Hindlimb muscle (tissue), 1 donor: Measurements from ENCODE around the gene POLR2C. TPM values are rescaled to one million over a fixed set of nuclear protein-coding genes. Genes with fewer than 3 reads are reported as not detected.

Source experiments
- polyA plus RNA-seq: library from polyadenylated mRNA; unstranded; fragments of 120-200 nt; gene quantifications from one replicate; pipeline ENCODE4 v1.2.1, GENCODE V29; 2013; ENCODE audit not compliant: insufficient read length

POLR2C gene
- polyA plus RNA-seq, 1 donor, result 45.9 TPM

Other genes with a start within 250 kb of the POLR2C start
- 36.0 TPM for gene ARL2BP, start 217.4 kb upstream of the POLR2C start, polyA plus RNA-seq
- 0.89 TPM for gene PLLP, start 178.0 kb upstream of the POLR2C start, polyA plus RNA-seq
- 0.15 TPM for gene CCL22, start 103.9 kb upstream of the POLR2C start, polyA plus RNA-seq
- 4.9 TPM for gene CX3CL1, start 90.2 kb upstream of the POLR2C start, polyA plus RNA-seq
- gene CCL17, start 57.9 kb upstream of the POLR2C start, polyA plus RNA-seq, result not detected
- 55.8 TPM for gene CIAPIN1, start 15.3 kb upstream of the POLR2C start, polyA plus RNA-seq
- 70.1 TPM for gene COQ9, start 15.2 kb upstream of the POLR2C start, polyA plus RNA-seq
- gene DOK4, start 23.8 kb downstream of the POLR2C start, polyA plus RNA-seq, result 10.2 TPM
- 12.8 TPM for gene CCDC102A, start 73.9 kb downstream of the POLR2C start, polyA plus RNA-seq
- 1.2 TPM for gene ADGRG5, start 80.0 kb downstream of the POLR2C start, polyA plus RNA-seq
- 7.4 TPM for gene ADGRG1, start 166.0 kb downstream of the POLR2C start, polyA plus RNA-seq
- gene ADGRG3, start 205.6 kb downstream of the POLR2C start, polyA plus RNA-seq, result 0.12 TPM
- gene DRC7, start 232.1 kb downstream of the POLR2C start, polyA plus RNA-seq, result not detected